Measurements from ENCODE around the gene ADK. TPM values are rescaled to one million over a fixed set of nuclear protein-coding genes. Genes with fewer than 3 reads are reported as not detected.

Gene ADK
- total and polyA plus RNA-seq, 2 of the 13 experiments (the other 11 are each of a cell fraction or from before 2014, with no cell fraction given): 48.6 to 79.1 TPM

DNA sequence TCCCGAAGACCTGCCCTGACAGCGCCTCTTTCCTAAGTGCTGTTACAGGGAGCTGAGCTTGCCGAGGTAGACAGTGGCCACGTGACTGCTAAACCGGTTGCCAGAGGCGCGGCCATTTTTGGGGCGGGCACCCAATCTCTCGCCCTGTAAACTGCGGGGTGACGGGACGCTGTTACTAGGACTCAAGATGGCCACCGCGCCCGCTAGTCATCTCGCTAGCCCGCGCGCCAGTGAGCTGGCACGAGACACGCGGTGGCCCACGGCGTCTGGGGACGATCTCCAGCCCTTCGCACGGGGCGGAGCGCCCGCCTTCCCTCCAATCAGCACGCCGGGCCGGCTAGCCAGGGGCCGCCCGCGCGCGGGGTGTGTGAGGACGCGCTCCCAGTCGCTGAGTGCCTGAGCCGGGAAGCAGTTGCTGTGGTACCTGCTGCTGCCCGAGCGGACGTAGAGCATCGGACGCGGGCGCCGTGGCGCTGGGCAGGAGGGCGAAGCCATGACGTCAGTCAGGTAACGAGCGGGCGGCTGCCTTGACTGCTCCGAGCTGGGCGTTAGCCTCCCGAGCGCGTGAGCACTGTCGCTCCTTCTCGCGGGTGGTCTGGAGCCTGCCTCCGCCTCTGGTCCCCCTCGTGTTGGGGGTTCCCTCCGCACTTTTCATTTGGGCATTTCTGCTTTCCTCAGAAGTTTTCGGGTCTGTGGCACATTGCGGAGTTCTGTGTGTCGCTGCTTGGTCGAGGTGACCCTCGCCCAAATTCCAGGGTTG lies 25.5 kb downstream of the ADK start (continued):
- TF ChIP-seq ZNF549 (CRISPR knock-in tag; IDR thresholded peaks at IDR 0.05): no peak
- TF ChIP-seq ZNF563 (CRISPR knock-in tag; IDR thresholded peaks at IDR 0.05): peak; percentile 68; the same call in 1 of the 2 replicates
- 0 out of 2 replicates have a peak, but pooled peaks have one; percentile 30 for TF ChIP-seq PAWR (CRISPR knock-in tag; IDR thresholded peaks at IDR 0.05; ENCODE audit: borderline replicate concordance)
- TF ChIP-seq ZNF782 (CRISPR knock-in tag; IDR thresholded peaks at IDR 0.05; ENCODE audit: borderline replicate concordance): peak; percentile 60; the same call in 1 of the 2 replicates
- peak; percentile 75 for TF ChIP-seq SKIL (CRISPR knock-in tag; IDR thresholded peaks at IDR 0.05; ENCODE audit: borderline replicate concordance)
- 0 out of 2 replicates have a peak, but pooled peaks have one; percentile 43 for TF ChIP-seq SIX4 (CRISPR knock-in tag; IDR thresholded peaks at IDR 0.05)
- no peak; the same call in 1 of the 2 replicates for TF ChIP-seq POLR2AphosphoS2 (IDR thresholded peaks at IDR 0.05; ENCODE audit: low read depth, low read length)
- TF ChIP-seq JUN (CRISPR knock-in tag; IDR thresholded peaks at IDR 0.05): no peak
- TF ChIP-seq POLR2A (IDR thresholded peaks at IDR 0.05; ENCODE audit: insufficient read depth in 1 of 2, low read depth in 2 of 2, low read length in 2 of 2): peak; percentile 89 to 90
- TF ChIP-seq ZNF776 (CRISPR knock-in tag; IDR thresholded peaks at IDR 0.05): peak; percentile 95
- TF ChIP-seq, protein P1, sequence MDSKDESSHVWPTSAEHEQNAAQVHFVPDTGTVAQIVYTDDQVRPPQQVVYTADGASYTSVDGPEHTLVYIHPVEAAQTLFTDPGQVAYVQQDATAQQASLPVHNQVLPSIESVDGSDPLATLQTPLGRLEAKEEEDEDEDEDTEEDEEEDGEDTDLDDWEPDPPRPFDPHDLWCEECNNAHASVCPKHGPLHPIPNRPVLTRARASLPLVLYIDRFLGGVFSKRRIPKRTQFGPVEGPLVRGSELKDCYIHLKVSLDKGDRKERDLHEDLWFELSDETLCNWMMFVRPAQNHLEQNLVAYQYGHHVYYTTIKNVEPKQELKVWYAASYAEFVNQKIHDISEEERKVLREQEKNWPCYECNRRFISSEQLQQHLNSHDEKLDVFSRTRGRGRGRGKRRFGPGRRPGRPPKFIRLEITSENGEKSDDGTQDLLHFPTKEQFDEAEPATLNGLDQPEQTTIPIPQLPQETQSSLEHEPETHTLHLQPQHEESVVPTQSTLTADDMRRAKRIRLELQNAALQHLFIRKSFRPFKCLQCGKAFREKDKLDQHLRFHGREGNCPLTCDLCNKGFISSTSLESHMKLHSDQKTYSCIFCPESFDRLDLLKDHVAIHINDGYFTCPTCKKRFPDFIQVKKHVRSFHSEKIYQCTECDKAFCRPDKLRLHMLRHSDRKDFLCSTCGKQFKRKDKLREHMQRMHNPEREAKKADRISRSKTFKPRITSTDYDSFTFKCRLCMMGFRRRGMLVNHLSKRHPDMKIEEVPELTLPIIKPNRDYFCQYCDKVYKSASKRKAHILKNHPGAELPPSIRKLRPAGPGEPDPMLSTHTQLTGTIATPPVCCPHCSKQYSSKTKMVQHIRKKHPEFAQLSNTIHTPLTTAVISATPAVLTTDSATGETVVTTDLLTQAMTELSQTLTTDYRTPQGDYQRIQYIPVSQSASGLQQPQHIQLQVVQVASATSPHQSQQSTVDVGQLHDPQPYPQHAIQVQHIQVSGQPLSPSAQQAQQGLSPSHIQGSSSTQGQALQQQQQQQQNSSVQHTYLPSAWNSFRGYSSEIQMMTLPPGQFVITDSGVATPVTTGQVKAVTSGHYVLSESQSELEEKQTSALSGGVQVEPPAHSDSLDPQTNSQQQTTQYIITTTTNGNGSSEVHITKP (CRISPR knock-in tag; IDR thresholded peaks at IDR 0.05; ENCODE audit: low read depth): peak; percentile 51; the same call in 1 of the 2 replicates
- TF ChIP-seq ZNF354B (CRISPR knock-in tag; IDR thresholded peaks at IDR 0.05): 0 out of 2 replicates have a peak, but pooled peaks have one; percentile 18
- TF ChIP-seq FOXJ3 (CRISPR knock-in tag; IDR thresholded peaks at IDR 0.05; ENCODE audit: borderline replicate concordance): peak; percentile 67
- TF ChIP-seq HIC2 (CRISPR knock-in tag; IDR thresholded peaks at IDR 0.05; ENCODE audit: low read depth): peak; percentile 85
- TF ChIP-seq SP4 (CRISPR knock-in tag; IDR thresholded peaks at IDR 0.05): peak; percentile 85
- peak; percentile 83 for TF ChIP-seq CBX1 (IDR thresholded peaks at IDR 0.05; ENCODE audit: low read depth)
- TF ChIP-seq DNMT3B (CRISPR knock-in tag; conservative IDR thresholded peaks at IDR 0.05): no peak
- peak; percentile 100 for TF ChIP-seq ZHX1 (CRISPR knock-in tag; IDR thresholded peaks at IDR 0.05; ENCODE audit: low read depth)
- peak; percentile 73 for TF ChIP-seq ZFY (CRISPR knock-in tag; IDR thresholded peaks at IDR 0.05)
